ENCODE measurements around the gene C6orf141.
A peak's percentile ranks its signal among the peaks of the same experiment; 100 is the strongest.

Gene C6orf141

GRCh38 chr6:49528571-49528970 lies 21.9 kb upstream of the C6orf141 start:
- TF ChIP-seq CTCF (IDR thresholded peaks at IDR 0.05; ENCODE audit: insufficient read depth, low read length, poor library complexity, severe bottlenecking): no peak
- DNase-seq (ENCODE audit: extremely low read depth, insufficient read length): no peak
- Histone ChIP-seq H3K4me3 (replicated peaks; ENCODE audit: low read depth, low read length) (no peak overlapping the region), H3K27me3 (replicated peaks; ENCODE audit: control insufficient read depth, insufficient read depth, low read length) (no peaks in the 10 kb centered on the region), H3K36me3 (ENCODE audit: control insufficient read depth, insufficient read depth, low read length) (no peaks in the 10 kb centered on the region)

GRCh38 chr6:49530141-49530776 lies 20.2 kb upstream of the C6orf141 start:
- H3K4me3 ChIP-seq (replicated peaks; ENCODE audit: low read depth, low read length): no peak overlapping the region
- DNase-seq (ENCODE audit: extremely low read depth, insufficient read length): no peak
- TF ChIP-seq CTCF (IDR thresholded peaks at IDR 0.05; ENCODE audit: insufficient read depth, low read length, poor library complexity, severe bottlenecking): no peak
- H3K36me3 ChIP-seq (ENCODE audit: control insufficient read depth, insufficient read depth, low read length): no peaks in the 10 kb centered on the region
- no peaks in the 10 kb centered on the region for H3K27me3 ChIP-seq (replicated peaks; ENCODE audit: control insufficient read depth, insufficient read depth, low read length)

GRCh38 chr6:49531774-49532569 lies 18.5 kb upstream of the C6orf141 start:
- TF ChIP-seq CTCF (IDR thresholded peaks at IDR 0.05; ENCODE audit: insufficient read depth, low read length, poor library complexity, severe bottlenecking): peak; percentile 73
- Histone ChIP-seq H3K36me3 (ENCODE audit: control insufficient read depth, insufficient read depth, low read length) (no peaks in the 10 kb centered on the region), H3K4me3 (replicated peaks; ENCODE audit: low read depth, low read length) (no peak overlapping the region; the same call in 1 of the 2 replicates), H3K27me3 (replicated peaks; ENCODE audit: control insufficient read depth, insufficient read depth, low read length) (no peaks in the 10 kb centered on the region)
- DNase-seq (ENCODE audit: extremely low read depth, insufficient read length): no peak

GRCh38 chr6:49535795-49536194 lies 14.7 kb upstream of the C6orf141 start:
- Histone ChIP-seq H3K4me3 (replicated peaks; ENCODE audit: low read depth, low read length) (no peak overlapping the region), H3K36me3 (ENCODE audit: control insufficient read depth, insufficient read depth, low read length) (no peaks in the 10 kb centered on the region), H3K27me3 (replicated peaks; ENCODE audit: control insufficient read depth, insufficient read depth, low read length) (no peaks in the 10 kb centered on the region)
- no peak for DNase-seq (ENCODE audit: extremely low read depth, insufficient read length)
- TF ChIP-seq CTCF (IDR thresholded peaks at IDR 0.05; ENCODE audit: insufficient read depth, low read length, poor library complexity, severe bottlenecking): no peak

GRCh38 chr6:49539102-49539501 lies 11.4 kb upstream of the C6orf141 start:
- no peak for DNase-seq (ENCODE audit: extremely low read depth, insufficient read length)
- TF ChIP-seq CTCF (IDR thresholded peaks at IDR 0.05; ENCODE audit: insufficient read depth, low read length, poor library complexity, severe bottlenecking): no peak
- H3K4me3 ChIP-seq (replicated peaks; ENCODE audit: low read depth, low read length): no peak overlapping the region
- H3K27me3 ChIP-seq (replicated peaks; ENCODE audit: control insufficient read depth, insufficient read depth, low read length): no peaks in the 10 kb centered on the region
- H3K36me3 ChIP-seq (ENCODE audit: control insufficient read depth, insufficient read depth, low read length): no peaks in the 10 kb centered on the region
